ENCODE data around the gene ESR1.
A peak's percentile ranks its signal among the peaks of the same experiment; 100 is the strongest.
"Not testable (repeated sequence)": the region's sequence is repeated elsewhere in the genome, so short reads cannot be mapped to it uniquely, and the experiment has no call there.

ESR1 gene

GRCh38 chr6:152099446-152100182 is 292.1 kb downstream of the ESR1 start:
- DNase-seq: no peak

GRCh38 chr6:152100183-152100618 is 292.7 kb downstream of the ESR1 start:
- DNase-seq: no peak

- no peak for DNase-seq
These were observed 300.5 kb downstream of the ESR1 start for GRCh38 chr6:152107973-152108372.

- DNase-seq: no peak
These were observed 303.7 kb downstream of the ESR1 start for GRCh38 chr6:152110886-152111820.

GRCh38 chr6:152112491-152113261 is 305.2 kb downstream of the ESR1 start:
- DNase-seq: no peak

GRCh38 chr6:152117156-152118133 is 310.0 kb downstream of the ESR1 start:
- DNase-seq: no peak

- no peak for DNase-seq
These were observed 310.7 kb downstream of the ESR1 start for GRCh38 chr6:152118224-152118623.

- no peak for DNase-seq
These were observed 311.2 kb downstream of the ESR1 start for GRCh38 chr6:152118678-152119077.

GRCh38 chr6:152119831-152120230 is 312.3 kb downstream of the ESR1 start:
- DNase-seq: no peak

- no peak for DNase-seq
These were observed 314.4 kb downstream of the ESR1 start for GRCh38 chr6:152121910-152122309.

GRCh38 chr6:152122434-152122833 is 315.0 kb downstream of the ESR1 start:
- DNase-seq: no peak

- no peak for DNase-seq
These were observed 315.6 kb downstream of the ESR1 start for GRCh38 chr6:152123076-152123475.

GRCh38 chr6:152124429-152125074 is 317.1 kb downstream of the ESR1 start:
- DNase-seq: peak in 1 of 2 experiments; percentile 1

GRCh38 chr6:152127432-152128165 is 320.1 kb downstream of the ESR1 start:
- no peak for DNase-seq

GRCh38 chr6:152129691-152130151 is 322.2 kb downstream of the ESR1 start:
- DNase-seq: no peak

GRCh38 chr6:152130441-152130840 is 323.0 kb downstream of the ESR1 start:
- no peak for DNase-seq

GRCh38 chr6:152135755-152136448 is 328.4 kb downstream of the ESR1 start:
- no peak for DNase-seq

- DNase-seq: no peak
These were observed 329.0 kb downstream of the ESR1 start for GRCh38 chr6:152136449-152136825.

GRCh38 chr6:152138344-152138743 is 330.9 kb downstream of the ESR1 start:
- DNase-seq: not testable (repeated sequence)

GRCh38 chr6:152142105-152142504 is 334.6 kb downstream of the ESR1 start:
- DNase-seq: no peak
